Activated naive CD4-positive, alpha-beta T cell (primary cell): ENCODE data around the gene DCAF12.

ENCODE experiments used
- DNase-seq, 4 experiments: peaks; one replicate each; lab custom pipeline; 2025; lab: John Stamatoyannopoulos, UW

Gene DCAF12

DNA sequence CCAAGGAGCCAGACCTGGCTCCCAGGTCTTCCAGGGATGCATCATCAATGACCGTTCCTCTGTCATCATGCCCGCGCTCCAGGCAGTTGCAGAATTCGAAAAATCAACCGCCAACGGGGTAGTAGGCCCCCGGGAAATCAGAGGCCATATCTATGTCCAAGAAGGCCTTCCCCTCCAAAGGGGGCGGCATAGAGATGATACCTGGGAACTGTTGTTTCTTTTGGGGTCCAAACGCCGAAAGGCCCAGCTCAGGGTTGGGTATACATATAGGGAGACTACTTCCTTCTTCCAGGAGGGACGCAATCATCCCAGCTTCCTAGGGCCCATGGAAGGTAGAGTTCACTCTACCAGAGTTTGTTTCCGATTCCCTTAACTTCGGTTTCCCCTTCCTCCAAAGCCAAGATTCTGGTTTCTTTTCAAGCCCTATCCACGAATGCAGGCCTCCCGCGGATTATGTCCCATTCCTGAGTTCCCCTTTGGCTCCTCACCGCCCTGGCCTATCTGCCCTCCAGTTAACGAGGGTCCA, 754 bp downstream of the DCAF12 start:
- no peak for DNase-seq

DNA sequence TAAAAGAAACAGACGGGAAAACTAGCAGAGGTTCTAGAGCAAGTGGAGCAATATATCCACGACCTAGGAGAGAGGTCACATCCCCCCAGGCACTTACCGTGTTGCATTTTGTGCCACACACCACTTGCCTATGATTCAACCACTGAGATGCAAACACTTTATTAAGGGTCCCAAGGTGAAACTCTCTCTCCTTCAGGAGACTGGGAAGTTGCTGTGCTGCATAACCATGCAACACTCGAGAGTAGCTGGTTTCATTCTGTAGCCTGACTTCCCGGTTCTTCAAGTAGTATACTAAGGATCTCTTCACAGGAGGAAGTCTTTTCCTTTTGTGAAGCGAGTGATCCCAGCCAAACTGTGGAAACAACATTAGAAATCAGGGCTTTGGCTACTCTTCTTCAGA, 1.6 kb downstream of the DCAF12 start:
- DNase-seq = no peak

- no peak for DNase-seq
Observed at GRCh38 chr9:34124099-34124498, 2.4 kb downstream of the DCAF12 start.

GRCh38 chr9:34123682-34124081, 2.8 kb downstream of the DCAF12 start:
- DNase-seq = no peak

- DNase-seq = no peak
Observed at GRCh38 chr9:34121996-34122395, 4.5 kb downstream of the DCAF12 start.

GRCh38 chr9:34119713-34120112, 6.8 kb downstream of the DCAF12 start:
- DNase-seq = no peak

DNA sequence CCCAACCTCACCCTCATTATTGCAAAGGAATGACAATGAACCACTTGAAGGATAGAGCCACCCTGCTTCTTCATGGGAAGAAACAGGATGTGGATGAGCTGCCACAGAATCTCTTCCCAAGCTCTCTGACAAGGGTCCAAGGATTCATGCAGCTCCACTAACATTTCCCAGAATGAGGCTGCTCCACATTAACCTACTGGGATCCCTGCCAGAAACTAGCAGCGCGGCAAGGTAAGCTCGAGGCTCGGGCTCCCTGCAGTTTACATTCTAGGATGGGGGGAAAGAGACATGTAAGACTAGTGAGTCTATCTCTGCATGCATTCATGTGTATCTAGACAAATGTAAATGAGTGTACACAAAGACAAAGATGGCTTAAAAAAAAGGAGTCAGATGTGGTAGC, 12.1 kb downstream of the DCAF12 start:
- DNase-seq = no peak

DNA sequence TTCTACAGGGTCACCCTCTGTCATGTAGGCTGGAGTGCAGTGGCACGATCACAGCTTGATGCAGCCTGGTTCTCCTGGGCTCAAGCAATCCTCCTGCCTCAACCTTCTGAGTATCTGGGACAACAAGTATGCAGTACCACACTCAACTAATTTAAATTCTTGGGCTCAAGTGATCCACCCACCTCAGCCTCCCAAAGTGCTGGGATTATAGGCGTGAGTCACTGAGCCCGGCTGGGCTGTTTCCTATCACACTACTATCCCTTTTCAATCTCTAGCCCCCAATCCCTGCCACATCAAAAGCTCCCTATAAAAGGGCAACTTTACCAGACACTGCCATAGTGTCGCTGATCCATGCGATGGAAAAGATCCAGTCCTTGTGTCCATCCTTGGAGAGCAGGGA, 20.4 kb downstream of the DCAF12 start:
- no peak for DNase-seq

- no peak for DNase-seq
Observed at GRCh38 chr9:34102796-34103195, 23.7 kb downstream of the DCAF12 start.

DNA sequence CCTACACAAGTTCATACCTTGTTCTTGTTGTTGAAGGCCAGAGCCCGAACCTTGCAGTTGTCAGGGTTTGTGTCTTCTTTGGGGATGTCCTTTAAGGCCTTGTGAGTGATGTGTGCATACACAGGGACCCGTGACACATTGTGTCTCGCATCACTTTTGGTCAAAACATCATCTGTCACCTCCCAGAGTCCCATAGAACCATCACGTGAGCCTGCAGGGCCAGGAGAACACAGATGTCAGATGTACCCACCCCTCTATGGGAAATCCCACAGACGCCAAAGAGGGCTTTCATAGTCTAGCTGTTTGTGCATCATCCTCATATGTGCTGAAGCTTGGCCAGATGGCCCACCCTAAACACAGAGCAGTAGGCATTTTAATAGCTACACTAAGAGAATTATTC, 28.2 kb downstream of the DCAF12 start:
- DNase-seq = no peak

- DNase-seq = no peak
Observed at GRCh38 chr9:34097865-34098264, 28.6 kb downstream of the DCAF12 start.

GRCh38 chr9:34096751-34097150, 29.7 kb downstream of the DCAF12 start:
- no peak for DNase-seq

GRCh38 chr9:34093578-34093977, 32.9 kb downstream of the DCAF12 start:
- no peak for DNase-seq

GRCh38 chr9:34089311-34089710, 37.2 kb downstream of the DCAF12 start:
- DNase-seq = no peak

DNA sequence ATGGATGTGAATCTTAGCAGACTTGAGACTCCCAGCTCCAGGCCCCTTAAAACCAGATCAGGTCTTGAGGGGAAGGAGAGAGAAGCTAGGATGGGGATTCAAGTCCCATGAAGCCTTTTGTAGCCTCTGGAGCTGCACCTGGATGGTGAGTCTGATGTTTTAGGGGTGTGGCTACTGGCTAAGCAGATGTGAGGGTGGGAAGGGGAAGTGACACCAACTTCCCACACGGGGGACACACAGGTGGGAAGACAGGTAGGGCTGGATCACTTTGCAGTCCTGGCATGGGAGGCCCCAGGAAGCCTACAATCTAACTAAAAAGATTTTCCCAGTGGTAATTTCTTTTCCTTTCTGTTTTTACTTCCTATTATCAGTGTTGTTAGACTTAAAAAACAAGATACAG, 39.1 kb downstream of the DCAF12 start:
- DNase-seq = no peak

GRCh38 chr9:34086864-34087263, 39.6 kb downstream of the DCAF12 start:
- no peak for DNase-seq

GRCh38 chr9:34085581-34086500, 40.7 kb downstream of the DCAF12 start:
- DNase-seq = no peak

DNA sequence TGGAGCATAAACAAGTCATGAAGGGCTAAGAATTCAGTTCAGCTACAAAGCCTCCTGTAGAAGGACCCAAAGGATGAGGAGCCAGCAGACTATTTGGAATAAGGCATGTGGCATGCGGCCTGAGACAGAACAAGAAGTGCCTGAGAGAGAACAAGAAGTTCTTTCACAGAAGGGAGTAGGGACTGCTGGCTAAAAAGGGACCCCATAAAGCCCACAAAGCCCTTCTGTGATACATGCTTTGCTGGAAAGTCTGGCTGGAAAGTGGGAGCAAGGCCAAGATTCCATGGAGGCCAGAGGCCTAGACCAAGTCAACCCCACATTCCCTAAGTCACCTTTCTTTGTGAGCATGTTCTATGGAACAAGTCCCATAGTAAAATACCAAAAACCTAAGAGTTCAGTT, 41.9 kb downstream of the DCAF12 start:
- DNase-seq = no peak

GRCh38 chr9:34079181-34079580, 47.3 kb downstream of the DCAF12 start:
- no peak for DNase-seq

DNA sequence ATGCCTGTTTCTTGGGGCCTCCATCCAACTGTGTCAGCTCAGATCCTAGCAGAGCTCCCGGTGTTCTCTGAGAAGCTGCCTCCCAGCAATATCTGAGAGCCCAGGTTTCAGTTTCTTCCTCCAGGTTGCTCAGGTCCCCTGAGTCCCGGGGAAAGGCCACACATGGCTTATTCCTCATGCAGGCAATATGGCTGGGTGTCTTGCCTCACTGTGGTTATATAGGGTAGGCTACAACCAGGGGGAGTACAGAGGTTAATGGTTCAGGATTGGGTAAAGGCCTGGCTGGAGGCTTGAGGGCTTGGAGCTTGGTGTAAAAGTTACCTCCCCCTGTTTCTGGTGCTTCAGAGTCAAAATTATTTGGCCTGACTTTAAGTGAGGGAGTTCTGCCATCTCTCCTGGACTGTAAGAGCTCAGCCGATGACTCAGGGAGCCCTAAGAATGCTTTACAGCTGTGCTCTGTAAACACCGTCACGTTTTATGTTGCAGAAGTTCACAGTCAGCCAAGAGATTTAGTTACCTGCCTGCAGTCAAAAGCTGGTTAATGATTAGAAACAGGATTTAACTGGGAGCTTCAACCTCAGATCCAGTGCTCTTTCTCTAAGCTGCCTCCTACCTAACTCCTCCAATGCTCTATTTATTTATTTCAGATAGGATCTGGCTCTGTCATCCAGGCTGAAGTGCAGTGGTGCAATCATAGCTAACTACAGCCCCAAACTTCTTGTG, 53.5 kb downstream of the DCAF12 start:
- DNase-seq = no peak

- DNase-seq = no peak
Observed at GRCh38 chr9:34072410-34072809, 54.1 kb downstream of the DCAF12 start.

- no peak for DNase-seq
Observed at GRCh38 chr9:34070606-34071324, 55.7 kb downstream of the DCAF12 start.
